ENCODE results near the gene TMEM220. TPM values are rescaled to one million over a fixed set of nuclear protein-coding genes. Genes with fewer than 3 reads are reported as not detected.
A peak's percentile ranks its signal among the peaks of the same experiment; 100 is the strongest.

The TMEM220 gene
- 1 to 10 TPM in 4 of 5 experiments, under 1 TPM in 1; 0.65 to 7.4 (median 2.9) TPM for total RNA-seq
- 1 to 10 TPM; 6.5 to 8.4 TPM for polyA plus RNA-seq
- total RNA-seq: 2.0 reads per million, percentile 9 among the genes with 10 or more reads in this experiment

GRCh38 chr17:10729334-10730193, at the start of gene TMEM220:
TMEM220 (minus strand) TSS chr17:10730023; CDS start chr17:10729851, 172 bp downstream.
- CTCF ChIA-PET: interaction anchor here (0.7 kb wide), 2 partner anchors 28 to 35 kb away, joined by 3 to 4 read pairs; no protein-coding TSS in a partner anchor
- Histone ChIP-seq H3K9me3 (ENCODE audit: control insufficient read depth in 2 of 3, low read length in 3 of 3) (no peaks in the 10 kb centered on the region), H3K4me3 (ENCODE audit: low read length) (peak within 1 kb of the TSS; percentile 77), H3K4me1 (ENCODE audit: control insufficient read depth in 2 of 2, insufficient read depth in 2 of 2, low read length in 2 of 2) (no peaks in the 10 kb centered on the region), H3K36me3 (ENCODE audit: control insufficient read depth in 2 of 3, insufficient read depth in 3 of 3, low read length in 3 of 3) (peaks cover 0 to 9% (median 0%) of the 10 kb centered on the region in 3 experiments), H3K27me3 (ENCODE audit: control insufficient read depth in 2 of 2, insufficient read depth in 2 of 2, low read length in 2 of 2) (peaks cover 0 to 4% of the 10 kb centered on the region in 2 donors), H3K27ac (ENCODE audit: low read depth, low read length) (peak within 1 kb of the TSS; percentile 65)
- Mint-ChIP-seq H3K4me1 (peaks cover 7 to 50% (median 25%) of the 10 kb centered on the region in 7 donors), H3K27me3 (peaks cover 0 to 8% (median 0%) of the 10 kb centered on the region in 5 donors), H3K9me3 (no peaks in the 10 kb centered on the region), H3K36me3 (peaks cover 0 to 7% (median 0%) of the 10 kb centered on the region in 5 donors), H3K4me3 (peak within 1 kb of the TSS; percentile 88 to 97 (median 92)), H3K27ac (peak within 1 kb of the TSS; percentile 53 to 91 (median 86))
- POLR2A ChIA-PET: interaction anchor here (1.6 to 2.4 kb wide), 3 partner anchors 11 to 29 kb away, joined by 4 to 11 read pairs (median 8); no protein-coding TSS in a partner anchor
- intact Hi-C loops (cut with micrococcal nuclease): loop anchor here (1.0 to 2.0 kb wide), 2 partner anchors 32 to 33 kb away; partner anchors contain the start of genes ADPRM (in 2 of the 2) and SCO1 (in 2 of the 2)
- DNase-seq (peak in 8 of 9 donors; percentile 20 to 50 (median 33)), ATAC-seq (peak; percentile 83)

- peaks cover 0 to 4% (median 0%) of the 10 kb centered on the region in 5 donors for H3K27me3 Mint-ChIP-seq
- no peak for DNase-seq
- H3K9me3 Mint-ChIP-seq: peaks cover 0 to 32% (median 11%) of the 10 kb centered on the region in 11 donors
- H3K4me1 ChIP-seq (ENCODE audit: control insufficient read depth in 2 of 2, insufficient read depth in 2 of 2, low read length in 2 of 2): no peaks in the 10 kb centered on the region
- no peak overlapping the region for H3K4me3 ChIP-seq (ENCODE audit: low read length)
- H3K36me3 ChIP-seq (ENCODE audit: control insufficient read depth in 2 of 3, insufficient read depth in 3 of 3, low read length in 3 of 3): no peaks in the 10 kb centered on the region
- H3K4me3 Mint-ChIP-seq: no peak overlapping the region
- no peaks in the 10 kb centered on the region for H3K4me1 Mint-ChIP-seq
- peaks cover 0 to 22% (median 10%) of the 10 kb centered on the region in 5 donors for H3K36me3 Mint-ChIP-seq
- ATAC-seq: no peak
- no peaks in the 10 kb centered on the region for H3K27me3 ChIP-seq (ENCODE audit: control insufficient read depth in 2 of 2, insufficient read depth in 2 of 2, low read length in 2 of 2)
- no peak overlapping the region for H3K27ac ChIP-seq (ENCODE audit: low read depth, low read length)
- intact Hi-C loops (cut with micrococcal nuclease): no loop called here
- ChIA-PET CTCF (no interaction called here), POLR2A (no interaction called here)
- peaks cover 0 to 6% (median 0%) of the 10 kb centered on the region in 3 experiments for H3K9me3 ChIP-seq (ENCODE audit: control insufficient read depth in 2 of 3, low read length in 3 of 3)
- H3K27ac Mint-ChIP-seq: no peak overlapping the region
These were observed 49.8 kb upstream of the TMEM220 start for GRCh38 chr17:10779609-10780008.

DNA sequence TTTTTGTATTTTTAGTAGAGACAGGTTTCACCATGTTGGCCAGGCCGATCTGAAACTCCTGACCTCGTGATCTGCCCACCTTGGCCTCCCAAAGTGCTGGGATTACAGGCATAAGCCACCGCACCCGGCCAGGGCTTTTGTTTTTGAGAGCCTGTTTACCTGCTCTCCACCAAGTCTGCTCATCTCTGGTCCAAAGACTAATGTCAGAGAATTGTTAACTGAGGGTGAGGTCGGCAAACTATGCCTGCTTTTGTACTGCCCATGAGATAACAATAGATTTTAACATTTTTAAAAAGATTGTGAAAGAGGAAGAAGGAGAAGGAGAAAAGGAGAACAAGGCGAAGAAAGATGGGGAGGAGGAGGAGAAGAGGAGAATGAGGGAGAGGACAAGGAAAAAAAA, 48.1 kb upstream of the TMEM220 start:
- ATAC-seq: no peak
- Mint-ChIP-seq H3K27ac (no peak overlapping the region), H3K36me3 (peaks cover 0 to 16% (median 9%) of the 10 kb centered on the region in 5 donors), H3K4me3 (no peak overlapping the region), H3K4me1 (no peaks in the 10 kb centered on the region), H3K9me3 (peaks cover 0 to 19% (median 5%) of the 10 kb centered on the region in 11 donors), H3K27me3 (no peaks in the 10 kb centered on the region)
- Histone ChIP-seq H3K4me3 (ENCODE audit: low read length) (no peak overlapping the region), H3K36me3 (ENCODE audit: control insufficient read depth in 2 of 3, insufficient read depth in 3 of 3, low read length in 3 of 3) (no peaks in the 10 kb centered on the region), H3K4me1 (ENCODE audit: control insufficient read depth in 2 of 2, insufficient read depth in 2 of 2, low read length in 2 of 2) (no peaks in the 10 kb centered on the region), H3K27ac (ENCODE audit: low read depth, low read length) (no peak overlapping the region), H3K9me3 (ENCODE audit: control insufficient read depth in 2 of 3, low read length in 3 of 3) (peaks cover 0 to 5% (median 0%) of the 10 kb centered on the region in 3 experiments), H3K27me3 (ENCODE audit: control insufficient read depth in 2 of 2, insufficient read depth in 2 of 2, low read length in 2 of 2) (no peaks in the 10 kb centered on the region)
- CTCF ChIA-PET: no interaction called here
- intact Hi-C loops (cut with micrococcal nuclease): no loop called here
- POLR2A ChIA-PET: no interaction called here
- DNase-seq: no peak

GRCh38 chr17:10777131-10777807, 47.4 kb upstream of the TMEM220 start:
- DNase-seq (no peak), ATAC-seq (no peak)
- Histone ChIP-seq H3K27ac (ENCODE audit: low read depth, low read length) (no peak overlapping the region), H3K4me1 (ENCODE audit: control insufficient read depth in 2 of 2, insufficient read depth in 2 of 2, low read length in 2 of 2) (no peaks in the 10 kb centered on the region), H3K4me3 (ENCODE audit: low read length) (no peak overlapping the region), H3K36me3 (ENCODE audit: control insufficient read depth in 2 of 3, insufficient read depth in 3 of 3, low read length in 3 of 3) (no peaks in the 10 kb centered on the region), H3K27me3 (ENCODE audit: control insufficient read depth in 2 of 2, insufficient read depth in 2 of 2, low read length in 2 of 2) (no peaks in the 10 kb centered on the region), H3K9me3 (ENCODE audit: control insufficient read depth in 2 of 3, low read length in 3 of 3) (peaks cover 0 to 3% (median 0%) of the 10 kb centered on the region in 3 experiments)
- CTCF ChIA-PET: no interaction called here
- Mint-ChIP-seq H3K36me3 (peaks cover 0 to 12% (median 7%) of the 10 kb centered on the region in 5 donors), H3K4me3 (no peak overlapping the region), H3K27me3 (no peaks in the 10 kb centered on the region), H3K4me1 (no peaks in the 10 kb centered on the region), H3K27ac (no peak overlapping the region), H3K9me3 (peaks cover 0 to 19% (median 5%) of the 10 kb centered on the region in 11 donors)
- intact Hi-C loops (cut with micrococcal nuclease): no loop called here
- POLR2A ChIA-PET: no interaction called here

GRCh38 chr17:10776381-10776780, 46.6 kb upstream of the TMEM220 start:
- no peaks in the 10 kb centered on the region for H3K4me1 Mint-ChIP-seq
- intact Hi-C loops (cut with micrococcal nuclease): no loop called here
- H3K27me3 Mint-ChIP-seq: no peaks in the 10 kb centered on the region
- no peaks in the 10 kb centered on the region for H3K4me1 ChIP-seq (ENCODE audit: control insufficient read depth in 2 of 2, insufficient read depth in 2 of 2, low read length in 2 of 2)
- POLR2A ChIA-PET: no interaction called here
- H3K4me3 Mint-ChIP-seq: no peak overlapping the region
- H3K27me3 ChIP-seq (ENCODE audit: control insufficient read depth in 2 of 2, insufficient read depth in 2 of 2, low read length in 2 of 2): no peaks in the 10 kb centered on the region
- H3K36me3 ChIP-seq (ENCODE audit: control insufficient read depth in 2 of 3, insufficient read depth in 3 of 3, low read length in 3 of 3): no peaks in the 10 kb centered on the region
- ATAC-seq (no peak), DNase-seq (no peak)
- H3K4me3 ChIP-seq (ENCODE audit: low read length): no peak overlapping the region
- CTCF ChIA-PET: no interaction called here
- H3K9me3 ChIP-seq (ENCODE audit: control insufficient read depth in 2 of 3, low read length in 3 of 3): peaks cover 0 to 10% (median 0%) of the 10 kb centered on the region in 3 experiments
- H3K36me3 Mint-ChIP-seq: peaks cover 2 to 12% (median 7%) of the 10 kb centered on the region in 5 donors
- no peak overlapping the region for H3K27ac ChIP-seq (ENCODE audit: low read depth, low read length)
- H3K9me3 Mint-ChIP-seq: peaks cover 2 to 24% (median 7%) of the 10 kb centered on the region in 11 donors
- H3K27ac Mint-ChIP-seq: no peak overlapping the region

GRCh38 chr17:10775740-10776356, 46.0 kb upstream of the TMEM220 start:
- no peaks in the 10 kb centered on the region for H3K4me1 Mint-ChIP-seq
- ATAC-seq (no peak), DNase-seq (no peak)
- peaks cover 2 to 14% (median 9%) of the 10 kb centered on the region in 5 donors for H3K36me3 Mint-ChIP-seq
- POLR2A ChIA-PET: no interaction called here
- intact Hi-C loops (cut with micrococcal nuclease): no loop called here
- H3K27me3 ChIP-seq (ENCODE audit: control insufficient read depth in 2 of 2, insufficient read depth in 2 of 2, low read length in 2 of 2): no peaks in the 10 kb centered on the region
- no peaks in the 10 kb centered on the region for H3K36me3 ChIP-seq (ENCODE audit: control insufficient read depth in 2 of 3, insufficient read depth in 3 of 3, low read length in 3 of 3)
- no peaks in the 10 kb centered on the region for H3K27me3 Mint-ChIP-seq
- CTCF ChIA-PET: no interaction called here
- H3K9me3 Mint-ChIP-seq: peaks cover 2 to 26% (median 8%) of the 10 kb centered on the region in 11 donors
- no peaks in the 10 kb centered on the region for H3K4me1 ChIP-seq (ENCODE audit: control insufficient read depth in 2 of 2, insufficient read depth in 2 of 2, low read length in 2 of 2)
- H3K9me3 ChIP-seq (ENCODE audit: control insufficient read depth in 2 of 3, low read length in 3 of 3): peaks cover 0 to 10% (median 0%) of the 10 kb centered on the region in 3 experiments
- no peak overlapping the region for H3K27ac ChIP-seq (ENCODE audit: low read depth, low read length)
- no peak overlapping the region for H3K4me3 Mint-ChIP-seq
- no peak overlapping the region for H3K4me3 ChIP-seq (ENCODE audit: low read length)
- H3K27ac Mint-ChIP-seq: peak overlapping the region in 1 of 9 donors; percentile 8
